Upper lobe of left lung (tissue), 6 donors: ENCODE measurements around the gene MT1H. TPM values are rescaled to one million over a fixed set of nuclear protein-coding genes. Genes with fewer than 3 reads are reported as not detected.

Source experiments
- ATAC-seq, 2 donors: fragments of 200-7000 bp; cut with Tn5 transposase; one replicate each; pipeline ENCODE4 v1.9.1; 2022; ENCODE audit warnings: mild to moderate bottlenecking in 2 of 2, moderate library complexity in 2 of 2; ENCODE audit not compliant: low FRiP score in 2 of 2
- DNase-seq, 2 donors: peaks; one replicate each; pipeline ENCODE4 v3.0.0-alpha.2; 2019 to 2020
- H3K27ac ChIP-seq, 4 donors: fragments of 200-600 bp; sonication (generic); one replicate each; pipeline ENCODE4 v1.5.1; 2016 to 2019
- H3K27me3 ChIP-seq, 4 donors: fragments of 200-600 bp; sonication (generic); one replicate each; pipeline ENCODE4 v1.5.1; 2017 to 2019
- H3K36me3 ChIP-seq, 4 donors: fragments of 200-600 bp; sonication (generic); one replicate each; pipeline ENCODE4 v1.5.1; 2016 to 2019
- H3K4me1 ChIP-seq, 4 donors: fragments of 200-600 bp; sonication (generic); one replicate each; pipeline ENCODE4 v1.5.1; 2018 to 2019
- H3K4me3 ChIP-seq, 4 donors: fragments of 200-600 bp; sonication (generic); one replicate each; pipeline ENCODE4 v1.5.1; 2017 to 2019; ENCODE audit warnings: mild to moderate bottlenecking in 2 of 4, moderate library complexity in 1 of 4
- H3K9me3 ChIP-seq, 4 donors: fragments of 200-600 bp; sonication (generic); one replicate each; pipeline ENCODE4 v1.5.1; 2018 to 2019
- EP300 ChIP-seq, 4 donors: sonication (generic); formaldehyde crosslinking; IDR thresholded peaks; one replicate each; pipeline ENCODE4 v1.5.1; 2017; ENCODE audit warnings: antibody characterized with exemption in 4 of 4, control low read depth in 2 of 4
- POLR2A ChIP-seq, 4 donors: fragments of 450-650 bp; IDR thresholded peaks; one replicate each; pipeline ENCODE4 v1.5.1; 2016 to 2017; ENCODE audit warnings: antibody characterized with exemption in 4 of 4, mild to moderate bottlenecking in 2 of 4
- POLR2AphosphoS5 ChIP-seq, 2 donors: sonication (generic); formaldehyde crosslinking; IDR thresholded peaks; one replicate each; pipeline ENCODE4 v1.5.1; 2017; ENCODE audit warnings: antibody characterized with exemption in 2 of 2
- WGBS, 2 donors: methylation state at CpG; one replicate each; pipeline ENCODE4 v1.1.5; 2017 to 2018; 5-methylcytosine and 5-hydroxymethylcytosine counted together
- total RNA-seq, 6 donors: library from RNA; depleted of rRNA in 4 of 6; stranded (reverse); fragments of >200 nt in 4 of 6; gene quantifications; one replicate each; pipeline versions ENCODE4 v1.1.0 to v1.2.1, GENCODE V29; 2016 to 2021
- TF ChIP-seq, protein P1 (sequence below), 6 experiments: fragments of 450-650 bp in 4 of 6; fragments of 200-600 bp in 2 of 6; sonication (generic) in 2 of 6; IDR thresholded peaks; one replicate each; pipeline ENCODE4 v1.5.1; 2016 to 2019; ENCODE audit warnings: antibody characterized with exemption in 6 of 6
- donor health status: DM: no; HTN: no; CAD: no; lungs with moderate emphysema.
- donor health status: DM: no; HTN: yes; CAD: no; lungs with severe emphysema.

MT1H gene
- total RNA-seq, 6 donors from 2014 or later, result 2.9 to 9.3 TPM; not detected in 4

DNA sequence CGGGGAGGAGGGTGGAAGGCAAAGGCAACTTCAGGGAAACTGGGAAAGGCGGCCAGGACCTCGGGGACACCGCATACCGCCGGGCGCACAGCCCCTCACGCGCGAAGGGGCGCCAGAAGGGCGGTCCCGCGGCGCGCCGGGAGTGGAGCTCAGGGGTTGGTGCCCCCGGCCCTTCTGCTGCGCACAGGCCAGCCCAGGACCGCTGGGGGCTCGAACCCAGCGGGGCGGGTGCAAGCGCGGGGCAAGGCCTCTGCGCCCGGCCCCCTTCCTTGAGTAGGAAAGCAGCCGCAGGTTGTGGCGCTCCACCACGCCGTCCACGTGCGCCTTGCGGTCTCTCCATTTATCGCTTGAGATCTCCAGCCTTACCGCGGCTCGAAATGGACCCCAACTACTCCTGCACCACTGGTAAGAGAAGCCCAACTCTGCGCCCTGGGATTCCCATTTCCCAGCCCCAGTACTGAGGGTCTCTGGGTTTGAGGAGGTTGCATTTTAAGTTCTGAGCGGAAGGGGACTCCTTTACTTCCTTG, 34.1 kb upstream of the MT1H start:
- H3K27me3 ChIP-seq, result peaks cover 0 to 18% (median 5%) of the 10 kb centered on the region in 4 donors
- H3K9me3 ChIP-seq, result no peaks in the 10 kb centered on the region
- TF ChIP-seq, protein P1, sequence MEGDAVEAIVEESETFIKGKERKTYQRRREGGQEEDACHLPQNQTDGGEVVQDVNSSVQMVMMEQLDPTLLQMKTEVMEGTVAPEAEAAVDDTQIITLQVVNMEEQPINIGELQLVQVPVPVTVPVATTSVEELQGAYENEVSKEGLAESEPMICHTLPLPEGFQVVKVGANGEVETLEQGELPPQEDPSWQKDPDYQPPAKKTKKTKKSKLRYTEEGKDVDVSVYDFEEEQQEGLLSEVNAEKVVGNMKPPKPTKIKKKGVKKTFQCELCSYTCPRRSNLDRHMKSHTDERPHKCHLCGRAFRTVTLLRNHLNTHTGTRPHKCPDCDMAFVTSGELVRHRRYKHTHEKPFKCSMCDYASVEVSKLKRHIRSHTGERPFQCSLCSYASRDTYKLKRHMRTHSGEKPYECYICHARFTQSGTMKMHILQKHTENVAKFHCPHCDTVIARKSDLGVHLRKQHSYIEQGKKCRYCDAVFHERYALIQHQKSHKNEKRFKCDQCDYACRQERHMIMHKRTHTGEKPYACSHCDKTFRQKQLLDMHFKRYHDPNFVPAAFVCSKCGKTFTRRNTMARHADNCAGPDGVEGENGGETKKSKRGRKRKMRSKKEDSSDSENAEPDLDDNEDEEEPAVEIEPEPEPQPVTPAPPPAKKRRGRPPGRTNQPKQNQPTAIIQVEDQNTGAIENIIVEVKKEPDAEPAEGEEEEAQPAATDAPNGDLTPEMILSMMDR (IDR thresholded peaks at IDR 0.05), result no peak
- TF ChIP-seq POLR2A (IDR thresholded peaks at IDR 0.05) (no peak), POLR2AphosphoS5 (IDR thresholded peaks at IDR 0.05) (no peak), EP300 (IDR thresholded peaks at IDR 0.05) (no peak)
- H3K4me3 ChIP-seq, result peak overlapping the region in 2 of 4 donors; percentile 13 to 56
- H3K27ac ChIP-seq, result no peak overlapping the region
- DNase-seq (peak in 1 of 2 donors; percentile 85), ATAC-seq (no peak)
- H3K4me1 ChIP-seq, result peaks cover 16 to 50% (median 28%) of the 10 kb centered on the region in 4 donors
- H3K36me3 ChIP-seq, result no peaks in the 10 kb centered on the region
- WGBS, 2 donors, result 31 to 60% methylated on average over 19 to 21 of the region's 40 CpGs

DNA sequence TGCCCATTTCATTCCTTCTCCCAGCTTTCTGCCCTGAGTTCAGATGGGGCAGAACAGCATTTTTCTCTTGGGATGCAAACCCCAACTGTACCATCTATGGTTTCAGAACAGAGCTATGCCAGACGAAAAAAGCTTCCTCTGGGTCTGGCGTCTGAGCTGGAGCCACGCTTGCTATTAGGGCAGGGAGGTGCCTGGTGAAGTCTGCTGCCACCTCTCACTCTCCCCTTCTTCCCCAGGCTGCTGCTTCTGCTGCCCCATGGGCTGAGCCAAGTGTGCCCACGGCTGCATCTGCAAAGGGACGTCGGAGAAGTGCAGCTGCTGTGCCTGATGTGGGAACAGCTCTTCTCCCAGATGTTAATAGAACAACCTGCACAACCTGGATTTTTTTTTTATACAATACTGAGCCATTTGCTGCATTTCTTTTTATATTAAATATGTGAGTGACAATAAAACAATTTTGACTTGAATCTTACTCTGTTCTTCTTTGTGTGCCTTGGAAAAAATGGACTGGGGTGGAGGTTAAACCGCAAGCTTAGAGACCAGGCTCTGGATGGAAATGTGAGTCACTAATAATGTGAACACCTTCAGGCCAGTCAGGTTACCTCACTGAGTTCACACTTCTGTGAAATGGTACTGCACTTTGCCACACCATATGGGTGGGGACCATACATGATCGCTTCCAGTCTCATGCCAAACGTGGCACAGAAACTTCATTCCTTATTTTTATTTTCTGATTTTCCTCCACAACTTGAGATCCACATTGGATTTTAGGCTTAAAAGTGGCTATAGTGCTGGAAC, 32.8 kb upstream of the MT1H start:
- no peaks in the 10 kb centered on the region for H3K36me3 ChIP-seq
- 56 to 64% methylated on average over 9 of the region's 9 CpGs for WGBS, 2 donors
- peaks cover 0 to 18% (median 5%) of the 10 kb centered on the region in 4 donors for H3K27me3 ChIP-seq
- no peaks in the 10 kb centered on the region for H3K9me3 ChIP-seq
- no peak overlapping the region for H3K4me3 ChIP-seq
- H3K4me1 ChIP-seq, result peaks cover 16 to 44% (median 27%) of the 10 kb centered on the region in 4 donors
- no peak overlapping the region for H3K27ac ChIP-seq
- TF ChIP-seq POLR2A (IDR thresholded peaks at IDR 0.05) (no peak), EP300 (IDR thresholded peaks at IDR 0.05) (no peak), POLR2AphosphoS5 (IDR thresholded peaks at IDR 0.05) (no peak)
- TF ChIP-seq, protein P1 (IDR thresholded peaks at IDR 0.05), result no peak
- ATAC-seq (no peak), DNase-seq (no peak)

DNA sequence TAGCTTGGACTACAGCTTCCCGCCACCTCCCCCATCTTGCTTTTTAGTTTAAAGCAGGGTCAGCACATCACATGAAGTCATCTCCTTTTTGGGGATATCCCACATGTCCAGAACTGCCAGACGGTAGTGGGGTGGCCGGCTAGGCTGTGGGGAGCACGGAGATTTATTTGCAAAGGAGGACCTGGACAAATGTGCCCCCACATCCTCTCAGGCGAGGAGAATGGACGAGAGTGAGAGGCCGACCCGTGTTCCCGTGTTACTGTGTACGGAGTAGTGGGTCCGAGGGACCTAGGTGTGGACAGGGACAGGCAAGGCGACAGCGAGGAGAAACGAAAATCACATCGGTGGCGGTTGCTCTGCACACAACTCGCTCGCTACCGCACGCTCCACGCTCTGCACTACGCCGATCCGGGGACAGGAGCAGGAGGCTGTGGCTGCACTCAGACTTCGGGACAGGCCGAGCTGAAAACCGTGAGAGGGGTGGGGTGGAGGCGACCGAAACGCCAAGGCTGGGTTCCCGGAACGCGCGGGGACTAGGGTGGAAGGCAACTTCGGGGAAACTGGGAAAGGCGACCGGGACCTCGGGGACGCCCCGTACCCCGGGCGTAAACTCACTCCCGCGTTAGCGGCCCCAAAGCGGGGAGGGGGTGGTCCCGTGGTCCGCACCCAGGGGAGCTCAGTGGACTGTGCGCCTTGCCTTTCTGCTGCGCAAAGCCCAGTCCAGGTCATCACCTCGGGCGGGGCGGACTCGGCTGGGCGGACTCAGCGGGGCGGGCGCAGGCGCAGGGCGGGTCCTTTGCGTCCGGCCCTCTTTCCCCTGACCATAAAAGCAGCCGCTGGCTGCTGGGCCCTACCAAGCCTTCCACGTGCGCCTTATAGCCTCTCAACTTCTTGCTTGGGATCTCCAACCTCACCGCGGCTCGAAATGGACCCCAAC, 31.5 kb upstream of the MT1H start, which contains the start of gene MT1A:
Gene MT1A (plus strand): TSS at position 853 of the 937 bp plus-strand sequence. CDS start 73 bp downstream, at position 926.
- Histone ChIP-seq H3K9me3 (no peaks in the 10 kb centered on the region), H3K27ac (peak within 1 kb of the TSS; percentile 36 to 80 (median 74)), H3K27me3 (peaks cover 0 to 18% (median 4%) of the 10 kb centered on the region in 4 donors), H3K4me3 (peak within 1 kb of the TSS; percentile 25 to 55 (median 50)), H3K36me3 (no peaks in the 10 kb centered on the region), H3K4me1 (peaks cover 22 to 37% (median 27%) of the 10 kb centered on the region in 4 donors)
- WGBS, 2 donors, result 10 to 14% methylated on average over 42 to 43 of the region's 68 CpGs
- ATAC-seq (peak; percentile 82 to 87), DNase-seq (peak; percentile 80 to 94)
- TF ChIP-seq POLR2AphosphoS5 (IDR thresholded peaks at IDR 0.05) (peak; percentile 81 to 82), POLR2A (IDR thresholded peaks at IDR 0.05) (peak in 3 of 4 donors; percentile 36 to 70 (median 45)), EP300 (IDR thresholded peaks at IDR 0.05) (peak; percentile 50 to 92 (median 74))
- TF ChIP-seq, protein P1 (IDR thresholded peaks at IDR 0.05), result peak in 1 of 6 experiments; percentile 6

DNA sequence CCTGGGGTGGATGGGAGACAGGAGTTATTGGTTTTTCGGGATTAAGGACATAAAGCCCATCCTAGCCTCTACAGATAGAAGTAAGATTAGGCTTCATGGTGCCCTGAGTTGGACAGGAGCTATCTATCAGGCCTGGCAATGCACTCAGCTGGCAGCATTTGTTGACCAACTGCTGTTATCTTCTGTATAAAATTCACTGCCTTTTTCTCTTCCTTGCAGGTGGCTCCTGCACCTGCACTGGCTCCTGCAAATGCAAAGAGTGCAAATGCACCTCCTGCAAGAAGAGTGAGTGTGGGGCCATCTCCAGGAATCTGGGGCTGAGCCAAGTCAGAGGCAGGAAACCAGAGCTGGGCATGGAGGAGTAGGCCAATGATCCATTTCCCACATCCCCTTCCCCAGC, 30.6 kb upstream of the MT1H start:
- H3K4me1 ChIP-seq, result peaks cover 31 to 43% (median 37%) of the 10 kb centered on the region in 4 donors
- H3K27ac ChIP-seq, result peak overlapping the region in 2 of 4 donors; percentile 36 to 80
- no peak for DNase-seq
- no peaks in the 10 kb centered on the region for H3K9me3 ChIP-seq
- TF ChIP-seq, protein P1 (IDR thresholded peaks at IDR 0.05), result no peak
- TF ChIP-seq POLR2A (IDR thresholded peaks at IDR 0.05), result no peak
- no peak for TF ChIP-seq POLR2AphosphoS5 (IDR thresholded peaks at IDR 0.05)
- no peak for TF ChIP-seq EP300 (IDR thresholded peaks at IDR 0.05)
- 50 to 57% methylated on average over 1 of the region's 1 CpG for WGBS, 2 donors
- ATAC-seq, result no peak
- H3K27me3 ChIP-seq, result peaks cover 0 to 18% (median 4%) of the 10 kb centered on the region in 4 donors
- no peaks in the 10 kb centered on the region for H3K36me3 ChIP-seq
- H3K4me3 ChIP-seq, result peak overlapping the region in 1 of 4 donors; percentile 55
